ENCODE data around the gene DAW1. TPM values are rescaled to one million over a fixed set of nuclear protein-coding genes. Genes with fewer than 3 reads are reported as not detected.

Gene DAW1, protein sequence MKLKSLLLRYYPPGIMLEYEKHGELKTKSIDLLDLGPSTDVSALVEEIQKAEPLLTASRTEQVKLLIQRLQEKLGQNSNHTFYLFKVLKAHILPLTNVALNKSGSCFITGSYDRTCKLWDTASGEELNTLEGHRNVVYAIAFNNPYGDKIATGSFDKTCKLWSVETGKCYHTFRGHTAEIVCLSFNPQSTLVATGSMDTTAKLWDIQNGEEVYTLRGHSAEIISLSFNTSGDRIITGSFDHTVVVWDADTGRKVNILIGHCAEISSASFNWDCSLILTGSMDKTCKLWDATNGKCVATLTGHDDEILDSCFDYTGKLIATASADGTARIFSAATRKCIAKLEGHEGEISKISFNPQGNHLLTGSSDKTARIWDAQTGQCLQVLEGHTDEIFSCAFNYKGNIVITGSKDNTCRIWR
- total RNA-seq, result not detected
- long read RNA-seq, result 0 reads

DNA sequence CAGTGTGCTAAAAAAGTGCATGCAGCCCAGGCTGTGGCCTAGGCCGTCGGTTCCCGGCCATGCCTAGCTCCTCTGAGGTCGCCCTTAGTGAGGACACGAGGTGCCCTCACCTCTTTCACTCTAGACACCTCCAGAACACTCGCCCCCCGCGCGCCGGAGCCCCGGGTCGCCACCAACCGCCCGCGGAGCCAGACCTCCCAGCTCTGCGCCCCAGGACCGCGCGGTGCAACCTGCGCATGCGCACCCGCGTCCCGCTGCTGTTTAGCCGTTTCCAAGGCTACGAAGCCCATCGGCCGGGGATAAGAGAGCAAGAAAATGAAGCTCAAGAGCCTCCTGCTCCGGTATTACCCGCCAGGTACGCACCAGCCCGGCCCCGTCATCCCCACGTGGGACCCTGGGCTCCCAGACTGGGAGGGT is at the start of gene DAW1:
Gene DAW1, plus strand, starts transcription at position 257 of the 417 bp plus-strand sequence. Its CDS starts 59 bp downstream, at position 316.
- H3K9me3 ChIP-seq, result no peaks in the 10 kb centered on the region
- H3K27me3 ChIP-seq, result no peaks in the 10 kb centered on the region
- no peaks in the 10 kb centered on the region for H3K36me3 ChIP-seq
- ATAC-seq (peak; percentile 86), DNase-seq (peak; percentile 84)
- H3K4me3 ChIP-seq, result peak within 1 kb of the TSS; percentile 36
- H3K27ac ChIP-seq, result peak within 1 kb of the TSS; percentile 15
- H3K4me1 ChIP-seq, result no peaks in the 10 kb centered on the region
- intact Hi-C loops (cut with DNase I), result no loop called here
- TF ChIP-seq, protein P1, sequence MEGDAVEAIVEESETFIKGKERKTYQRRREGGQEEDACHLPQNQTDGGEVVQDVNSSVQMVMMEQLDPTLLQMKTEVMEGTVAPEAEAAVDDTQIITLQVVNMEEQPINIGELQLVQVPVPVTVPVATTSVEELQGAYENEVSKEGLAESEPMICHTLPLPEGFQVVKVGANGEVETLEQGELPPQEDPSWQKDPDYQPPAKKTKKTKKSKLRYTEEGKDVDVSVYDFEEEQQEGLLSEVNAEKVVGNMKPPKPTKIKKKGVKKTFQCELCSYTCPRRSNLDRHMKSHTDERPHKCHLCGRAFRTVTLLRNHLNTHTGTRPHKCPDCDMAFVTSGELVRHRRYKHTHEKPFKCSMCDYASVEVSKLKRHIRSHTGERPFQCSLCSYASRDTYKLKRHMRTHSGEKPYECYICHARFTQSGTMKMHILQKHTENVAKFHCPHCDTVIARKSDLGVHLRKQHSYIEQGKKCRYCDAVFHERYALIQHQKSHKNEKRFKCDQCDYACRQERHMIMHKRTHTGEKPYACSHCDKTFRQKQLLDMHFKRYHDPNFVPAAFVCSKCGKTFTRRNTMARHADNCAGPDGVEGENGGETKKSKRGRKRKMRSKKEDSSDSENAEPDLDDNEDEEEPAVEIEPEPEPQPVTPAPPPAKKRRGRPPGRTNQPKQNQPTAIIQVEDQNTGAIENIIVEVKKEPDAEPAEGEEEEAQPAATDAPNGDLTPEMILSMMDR (IDR thresholded peaks at IDR 0.05), result no peak

DNA sequence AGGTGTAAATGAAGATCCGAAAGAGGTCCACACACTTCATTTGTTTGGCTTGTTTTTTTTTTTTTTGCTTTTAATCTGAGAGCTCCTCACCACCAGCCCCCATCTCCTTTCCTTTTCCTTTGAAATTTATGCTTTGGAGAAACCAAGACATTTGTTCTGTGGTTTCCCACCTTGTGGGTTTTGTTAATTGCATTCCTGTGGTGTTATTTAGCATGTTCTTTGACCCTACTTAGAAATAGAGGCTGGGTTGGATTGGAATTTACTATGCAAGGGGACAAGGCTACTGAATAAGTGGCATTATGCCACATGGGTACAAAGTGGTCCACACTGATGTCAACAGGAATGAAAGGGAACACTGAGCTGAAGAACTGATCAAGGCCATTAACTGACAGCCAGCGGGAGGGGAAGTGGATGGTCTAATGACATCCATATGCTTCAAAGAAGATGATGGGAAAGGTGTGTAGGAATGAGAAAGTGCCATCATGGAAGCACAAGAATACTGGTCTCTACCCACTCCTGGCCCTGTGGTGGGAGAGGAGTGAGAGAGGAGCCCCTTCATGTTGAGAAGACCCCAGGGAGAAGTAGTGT is 48.9 kb upstream of the DAW1 start:
- Histone ChIP-seq H3K4me3 (no peak overlapping the region), H3K36me3 (no peaks in the 10 kb centered on the region), H3K9me3 (no peaks in the 10 kb centered on the region), H3K4me1 (peaks cover 8% of the 10 kb centered on the region), H3K27ac (no peak overlapping the region), H3K27me3 (no peaks in the 10 kb centered on the region)
- ATAC-seq (no peak), DNase-seq (no peak)
- intact Hi-C loops (cut with DNase I), result no loop called here
- TF ChIP-seq, protein P1 (IDR thresholded peaks at IDR 0.05), result no peak

DNA sequence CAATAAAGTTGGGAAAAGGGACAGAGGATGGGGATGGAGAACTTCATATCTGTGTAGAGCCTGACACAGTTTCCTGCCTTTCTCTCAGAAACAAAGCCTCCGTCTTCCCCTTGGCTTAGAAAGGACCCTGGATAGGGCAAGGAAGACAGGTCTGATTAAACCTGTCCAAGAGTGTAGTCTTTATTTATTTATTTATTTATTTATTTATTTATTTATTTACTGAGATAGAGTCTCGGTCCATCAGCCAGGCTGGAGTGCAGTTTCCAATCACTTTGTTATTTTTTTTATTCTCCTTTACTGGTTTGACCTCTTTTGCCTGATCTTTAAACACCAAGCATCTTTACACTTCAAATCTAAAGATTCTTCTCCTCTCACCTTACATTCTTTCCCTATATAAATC is 47.5 kb upstream of the DAW1 start:
- H3K36me3 ChIP-seq, result no peaks in the 10 kb centered on the region
- intact Hi-C loops (cut with DNase I), result no loop called here
- no peak overlapping the region for H3K27ac ChIP-seq
- no peak for DNase-seq
- no peaks in the 10 kb centered on the region for H3K9me3 ChIP-seq
- no peaks in the 10 kb centered on the region for H3K4me1 ChIP-seq
- TF ChIP-seq, protein P1 (IDR thresholded peaks at IDR 0.05), result no peak
- H3K4me3 ChIP-seq, result no peak overlapping the region
- no peak for ATAC-seq
- no peaks in the 10 kb centered on the region for H3K27me3 ChIP-seq

- ATAC-seq (no peak), DNase-seq (no peak)
- TF ChIP-seq, protein P1 (IDR thresholded peaks at IDR 0.05), result no peak
- Histone ChIP-seq H3K4me3 (no peak overlapping the region), H3K36me3 (no peaks in the 10 kb centered on the region), H3K27me3 (no peaks in the 10 kb centered on the region), H3K4me1 (no peaks in the 10 kb centered on the region), H3K27ac (no peak overlapping the region), H3K9me3 (no peaks in the 10 kb centered on the region)
- intact Hi-C loops (cut with DNase I), result no loop called here
These were observed 46.7 kb upstream of the DAW1 start for GRCh38 chr2:227824711-227825110.

- Histone ChIP-seq H3K4me1 (no peaks in the 10 kb centered on the region), H3K27ac (no peak overlapping the region), H3K4me3 (no peak overlapping the region), H3K9me3 (no peaks in the 10 kb centered on the region), H3K36me3 (no peaks in the 10 kb centered on the region), H3K27me3 (no peaks in the 10 kb centered on the region)
- intact Hi-C loops (cut with DNase I), result no loop called here
- no peak for ATAC-seq
- TF ChIP-seq, protein P1 (IDR thresholded peaks at IDR 0.05), result no peak
- DNase-seq, result no peak
These were observed 45.4 kb upstream of the DAW1 start for GRCh38 chr2:227826019-227826521.
